K562 (cell line): ENCODE data around the gene SLC18A3. TPM values are rescaled to one million over a fixed set of nuclear protein-coding genes. Genes with fewer than 3 reads are reported as not detected.

Experiments used
- ATAC-seq: fragments of 200-7000 bp; cut with Tn5 transposase; 3 replicates; pipeline ENCODE4 v1.9.1; 2020; ENCODE audit warnings: moderate library complexity
- BruUV-seq: library from RNA; stranded (reverse); fragments of 400-500 nt; replicated peaks from 2 replicates; lab custom pipeline; 2021; lab: Mats Ljungman, UMichigan
- CTCF ChIA-PET: fragments of 300-600 bp; formaldehyde crosslinking; extraction: SDS; loops from one replicate; lab custom pipeline; 2021; ENCODE audit warnings: low intra/inter-chr PET ratio; lab: Yijun Ruan, JAX
- POLR2A ChIA-PET: fragments of 300-600, 350-650 bp; sonication (Branson Sonifier 250); formaldehyde crosslinking; extraction: SDS; loops from one replicate; lab custom pipeline; 2021; ENCODE audit warnings: antibody characterized with exemption, inconsistent platforms; lab: Yijun Ruan, JAX
- DNase-seq, 4 experiments: peaks; one replicate each; pipeline versions ENCODE4 v3.0.0 to v3.0.0-alpha.2; 2011 to 2018; ENCODE audit warnings: low spot score in 3 of 4, mixed read lengths in 3 of 4; ENCODE audit errors: extremely low read depth in 1 of 4
- FAIRE-seq: peaks from 2 replicates; lab custom pipeline; 2011; peaks lifted over from hg19 to GRCh38; lab: Jason Lieb, UNC
- H2AFZ ChIP-seq: 2 replicates; pipeline ENCODE4 v1.6.0; 2011; ENCODE audit warnings: low read depth, low read length, control low read depth, inconsistent platforms
- H3K27ac ChIP-seq: fragments of 200-600 bp; 3 replicates; pipeline ENCODE4 v1.8.0; 2011; ENCODE audit warnings: low read depth, mild to moderate bottlenecking, control low read depth, inconsistent platforms, low read length, moderate library complexity, mixed read lengths; ENCODE audit errors: extremely low read depth
- H3K27me3 ChIP-seq, 2 experiments: fragments of 300-600 bp in 1 of 2; 2 replicates in 1 of 2; 3 replicates in 1 of 2; pipeline versions ENCODE4 v1.6.0 to v1.8.0; 2011; ENCODE audit warnings: inconsistent platforms in 2 of 2, low read length in 2 of 2, mild to moderate bottlenecking in 1 of 2, mixed read lengths in 1 of 2, moderate library complexity in 1 of 2; ENCODE audit not compliant: control insufficient read depth in 2 of 2, insufficient read depth in 2 of 2
- H3K36me3 ChIP-seq: fragments of 300-600 bp; 3 replicates; pipeline ENCODE4 v1.8.0; 2011; ENCODE audit warnings: mild to moderate bottlenecking, low read length, inconsistent platforms; ENCODE audit not compliant: control insufficient read depth, insufficient read depth
- H3K4me1 ChIP-seq, 2 experiments: fragments of 200-600 bp in 1 of 2; replicated peaks in 1 of 2; 2 replicates in 1 of 2; 3 replicates in 1 of 2; pipeline versions ENCODE4 v1.5.1 to v1.8.0; 2011; ENCODE audit warnings: inconsistent platforms in 2 of 2, low read length in 2 of 2, mild to moderate bottlenecking in 1 of 2, mixed read lengths in 1 of 2, moderate library complexity in 1 of 2; ENCODE audit not compliant: control insufficient read depth in 2 of 2, insufficient read depth in 2 of 2
- H3K4me2 ChIP-seq: 2 replicates; pipeline ENCODE4 v1.6.1; 2011; ENCODE audit warnings: low read length, control low read depth, inconsistent platforms, mixed read lengths; ENCODE audit not compliant: insufficient read depth
- H3K4me3 ChIP-seq: fragments of 200-600 bp; sonication (generic), shearing (Covaris generic); 2 replicates; pipeline ENCODE4 v1.5.1; 2016; ENCODE audit warnings: control low read depth, inconsistent platforms
- H3K79me2 ChIP-seq: fragments of 200-600 bp; 3 replicates; pipeline ENCODE4 v1.8.0; 2011; ENCODE audit warnings: low read length, inconsistent platforms; ENCODE audit not compliant: control insufficient read depth, insufficient read depth
- H3K9ac ChIP-seq, 2 experiments: 2 replicates each; pipeline versions ENCODE4 v1.6.0 to v1.6.1; 2011; ENCODE audit warnings: low read depth in 2 of 2, low read length in 2 of 2, control low read depth in 1 of 2, inconsistent platforms in 1 of 2, mild to moderate bottlenecking in 1 of 2, mixed read lengths in 1 of 2; ENCODE audit not compliant: insufficient read depth in 1 of 2
- H3K9me1 ChIP-seq: one replicate; pipeline ENCODE4 v1.6.0; 2011; ENCODE audit warnings: inconsistent platforms, mild to moderate bottlenecking, low read length, moderate library complexity; ENCODE audit not compliant: control insufficient read depth, insufficient read depth
- H3K9me3 ChIP-seq: replicated peaks from 2 replicates; pipeline ENCODE4 v1.5.1; 2011; ENCODE audit warnings: low read depth, low read length, inconsistent platforms; ENCODE audit not compliant: control insufficient read depth, insufficient read depth
- H4K20me1 ChIP-seq: replicated peaks from 2 replicates; pipeline ENCODE4 v1.6.1; 2011; ENCODE audit warnings: low read length, inconsistent platforms, mixed read lengths; ENCODE audit not compliant: control insufficient read depth, insufficient read depth
- ELF4 ChIP-seq: fragments of 450-650 bp; formaldehyde crosslinking; IDR thresholded peaks from 2 replicates; pipeline ENCODE4 v1.4.0; 2022; ENCODE audit warnings: missing genetic modification characterization
- FOXA1 ChIP-seq: fragments of 450-650 bp; IDR thresholded peaks from 2 replicates; pipeline ENCODE4 v1.6.1; 2016; ENCODE audit warnings: mild to moderate bottlenecking, borderline replicate concordance
- HCFC1 ChIP-seq: IDR thresholded peaks from 2 replicates; pipeline ENCODE4 v1.6.1; 2012; ENCODE audit warnings: low read depth, low read length, improper control_type of control experiment
- MAFF ChIP-seq: IDR thresholded peaks from 2 replicates; pipeline ENCODE4 v1.6.1; 2012; ENCODE audit warnings: low read length, improper control_type of control experiment
- PHF20 ChIP-seq: fragments of 450-650 bp; IDR thresholded peaks from 2 replicates; pipeline ENCODE4 v1.6.1; 2018; ENCODE audit not compliant: partially characterized antibody
- ZKSCAN8 ChIP-seq: fragments of 200-800 bp; sonication (Bioruptor generic); IDR thresholded peaks from 2 replicates; pipeline ENCODE4 v1.6.1; 2016; ENCODE audit warnings: missing genetic modification characterization, missing compliant biosample characterization
- ZNF668 ChIP-seq: fragments of 250-450 bp; sonication (Bioruptor Pico); IDR thresholded peaks from 2 replicates; pipeline ENCODE4 v1.8.0; 2022; ENCODE audit warnings: mild to moderate bottlenecking, inconsistent platforms
- WGBS: fragments of 100-300 bp; shearing (Covaris generic); methylation state at CpG from one replicate; pipeline ENCODE4 v1.1.6; 2016; ENCODE audit warnings: low coverage, mixed read lengths; ENCODE audit not compliant: insufficient coverage; ENCODE audit errors: missing lambda C conversion rate; 5-methylcytosine and 5-hydroxymethylcytosine counted together
- in situ Hi-C: fragments of 300-500 bp; cut with MboI; formaldehyde crosslinking; loops from 4 replicates; pipeline ENCODE4 v1.15.0; 2018; ENCODE audit warnings: inconsistent platforms, mixed read lengths
- intact Hi-C: fragments of 100-400 bp; cut with micrococcal nuclease; formaldehyde crosslinking; loops from 2 replicates; pipeline ENCODE4 v1.14.2; 2022
- polyA plus RNA-seq, 8 experiments: library from polyadenylated mRNA; depleted of rRNA in 4 of 8; stranded (reverse) in 5 of 8; unstranded in 3 of 8; fragments of >200 nt; fragmentation: Nextera tagmentation in 2 of 8; fragmentation: Illumina TruSeq in 1 of 8; extraction: Ambion mirVana in 2 of 8; extraction: Trizol in 1 of 8; gene quantifications; 2 replicates each; pipeline versions ENCODE4 v1.2.1 to v1.2.3, GENCODE V29; 2011 to 2014; ENCODE audit warnings: inconsistent platforms in 1 of 8, missing spikeins in 1 of 8
- total RNA-seq, 7 experiments: library from RNA; depleted of rRNA in 6 of 7; stranded (reverse); fragments of >200 nt in 6 of 7; fragmentation: Illumina TruSeq in 2 of 7; extraction: Trizol in 2 of 7; gene quantifications; 2 replicates each; pipeline versions ENCODE4 v1.2.1 to v1.2.3, GENCODE V29; 2011 to 2021; ENCODE audit warnings: low replicate concordance in 1 of 7
- TF ChIP-seq, protein P1 (sequence below): sonication (generic); formaldehyde crosslinking; IDR thresholded peaks from 2 replicates; pipeline ENCODE4 v1.8.0; 2023; ENCODE audit warnings: mild to moderate bottlenecking, missing genetic modification reagents

Gene SLC18A3
- total and polyA plus RNA-seq, 9 of the 15 experiments (the other 6 are each of a cell fraction or from before 2014, with no cell fraction given), result not detected

DNA sequence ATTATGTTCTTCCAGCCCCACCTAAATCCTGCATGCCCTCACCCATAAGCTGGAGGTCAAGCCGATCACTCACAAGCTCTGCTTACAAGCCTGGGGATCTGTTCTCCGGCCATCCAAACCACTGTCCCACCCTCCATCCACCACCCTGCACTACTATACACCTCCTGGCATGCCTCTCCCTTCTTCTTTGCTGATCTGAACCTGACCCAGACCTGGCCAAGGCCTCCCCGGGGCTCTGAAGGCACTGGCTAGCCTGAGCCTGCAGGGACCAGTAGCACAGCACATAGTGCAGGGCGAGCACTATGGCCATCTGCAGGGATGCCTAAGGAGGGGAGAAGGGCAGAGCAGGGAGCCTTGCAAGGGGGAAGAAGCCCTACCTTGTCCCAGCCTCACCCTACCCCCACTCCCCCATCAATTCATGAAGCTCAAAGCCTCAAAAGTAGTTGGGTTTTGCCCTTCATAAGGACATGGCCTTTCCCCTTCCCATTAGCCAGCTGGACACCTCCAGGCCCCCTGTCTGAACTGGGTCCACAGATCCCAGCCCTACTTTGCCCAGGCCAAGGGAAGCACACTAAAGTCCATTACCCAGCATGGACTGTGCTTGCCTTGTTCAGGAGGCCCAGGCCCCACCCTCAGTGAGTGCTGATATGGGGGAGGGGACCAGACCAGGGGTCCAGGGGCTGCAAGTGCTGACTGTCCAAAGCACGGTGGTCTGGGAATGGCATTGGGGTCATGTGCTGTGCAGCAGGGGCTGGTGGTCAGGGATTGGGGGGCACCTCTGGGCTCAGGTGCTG lies 33.3 kb downstream of the SLC18A3 start:
- no peak for ATAC-seq
- H3K9me3 ChIP-seq, result no peaks in the 10 kb centered on the region
- H3K36me3 ChIP-seq, result no peaks in the 10 kb centered on the region
- no peak for DNase-seq
- no peaks in the 10 kb centered on the region for H3K9me1 ChIP-seq
- H3K9ac ChIP-seq, result no peak overlapping the region
- intact Hi-C loops, result no loop called here
- H2AFZ ChIP-seq, result no peak overlapping the region
- H3K79me2 ChIP-seq, result no peaks in the 10 kb centered on the region
- H3K4me1 ChIP-seq, result peaks cover 0 to 4% of the 10 kb centered on the region in 2 experiments; a peak in 1 of 5 replicates
- peaks cover 13% of the 10 kb centered on the region for H4K20me1 ChIP-seq
- H3K4me3 ChIP-seq, result no peak overlapping the region
- WGBS, result 2% methylated on average over 4 of the region's 5 CpGs
- no peak for TF ChIP-seq PHF20
- no peak for TF ChIP-seq MAFF
- TF ChIP-seq, protein P1, sequence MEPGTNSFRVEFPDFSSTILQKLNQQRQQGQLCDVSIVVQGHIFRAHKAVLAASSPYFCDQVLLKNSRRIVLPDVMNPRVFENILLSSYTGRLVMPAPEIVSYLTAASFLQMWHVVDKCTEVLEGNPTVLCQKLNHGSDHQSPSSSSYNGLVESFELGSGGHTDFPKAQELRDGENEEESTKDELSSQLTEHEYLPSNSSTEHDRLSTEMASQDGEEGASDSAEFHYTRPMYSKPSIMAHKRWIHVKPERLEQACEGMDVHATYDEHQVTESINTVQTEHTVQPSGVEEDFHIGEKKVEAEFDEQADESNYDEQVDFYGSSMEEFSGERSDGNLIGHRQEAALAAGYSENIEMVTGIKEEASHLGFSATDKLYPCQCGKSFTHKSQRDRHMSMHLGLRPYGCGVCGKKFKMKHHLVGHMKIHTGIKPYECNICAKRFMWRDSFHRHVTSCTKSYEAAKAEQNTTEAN (CRISPR knock-in tag), result no peak
- TF ChIP-seq FOXA1, result no peak
- TF ChIP-seq HCFC1, result no peak
- no peak for TF ChIP-seq ELF4
- TF ChIP-seq ZNF668 (CRISPR knock-in tag), result no peak
- no peak for TF ChIP-seq ZKSCAN8 (CRISPR knock-in tag)
- ChIA-PET CTCF (no interaction called here), POLR2A (interaction anchor here (0.6 to 1.0 kb wide), 4 partner anchors 27 to 638 kb away, joined by 3 to 6 read pairs (median 3); no protein-coding TSS in a partner anchor)
- no TSS peak for BruUV-seq
- no peak for FAIRE-seq
- H3K27ac ChIP-seq, result no peak overlapping the region
- in situ Hi-C loops, result no loop called here
- H3K4me2 ChIP-seq, result no peak overlapping the region
- peaks cover 21 to 36% of the 10 kb centered on the region in 2 experiments; a peak in 4 of 5 replicates for H3K27me3 ChIP-seq
